Measurements from ENCODE around the gene MAP3K7. TPM values are rescaled to one million over a fixed set of nuclear protein-coding genes. Genes with fewer than 3 reads are reported as not detected.

Gene MAP3K7
- total and polyA plus RNA-seq, 2 donors (not counting 3 experiments of a cell fraction or from before 2014, with no cell fraction given), result 15.3 to 25.6 TPM

GRCh38 chr6:90466154-90466940 lies 120.5 kb downstream of the MAP3K7 start:
- Histone ChIP-seq H3K4me3 (replicated peaks in 1 of 3; ENCODE audit: insufficient read depth in 1 of 3, low read depth in 1 of 3, low read length in 3 of 3) (no peak overlapping the region), H2AFZ (ENCODE audit: low read depth, low read length) (no peak overlapping the region), H3K4me2 (ENCODE audit: insufficient read depth, low read length) (no peak overlapping the region), H3K9me1 (replicated peaks; ENCODE audit: control insufficient read depth, extremely low read depth, insufficient read depth, low read length) (no peaks in the 10 kb centered on the region), H3K9ac (replicated peaks; ENCODE audit: extremely low read depth, insufficient read depth, low read length) (no peak overlapping the region), H3K27me3 (ENCODE audit: control insufficient read depth in 2 of 2, insufficient read depth in 2 of 2, low read length in 2 of 2) (peaks cover 4 to 8% of the 10 kb centered on the region in 2 experiments), H3K9me3 (replicated peaks; ENCODE audit: control insufficient read depth, insufficient read depth, low read length) (no peaks in the 10 kb centered on the region), H3K4me1 (ENCODE audit: control insufficient read depth, extremely low read depth, insufficient read depth, low read length) (no peaks in the 10 kb centered on the region), H3K27ac (ENCODE audit: insufficient read depth, low read depth, low read length) (no peak overlapping the region), H3K79me2 (ENCODE audit: control insufficient read depth, insufficient read depth, low read length) (no peaks in the 10 kb centered on the region), H4K20me1 (replicated peaks; ENCODE audit: control insufficient read depth, extremely low read depth, insufficient read depth, low read length) (no peaks in the 10 kb centered on the region), H3K36me3 (ENCODE audit: control insufficient read depth in 2 of 2, extremely low read depth in 1 of 2, insufficient read depth in 2 of 2, low read length in 2 of 2) (no peaks in the 10 kb centered on the region)
- dilution Hi-C loops (cut with MboI; ENCODE audit: extremely low pct_ligation_motif_present, low sequenced_read_pairs), result no loop called here
- ChIA-PET CTCF (interaction anchor here (0.8 kb wide), 1 partner anchor 9 kb away, joined by 3 read pairs; no protein-coding TSS in a partner anchor), POLR2A (no interaction called here)
- DNase-seq (ENCODE audit: low read depth, low spot score), result no peak
- intact Hi-C loops (cut with micrococcal nuclease), result no loop called here
- BruUV-seq (replicated peaks), result no TSS peak
- TF ChIP-seq GATA2 (IDR thresholded peaks at IDR 0.05; ENCODE audit: insufficient read depth, insufficient read length, low read depth, low read length) (no peak), POLR2A (IDR thresholded peaks at IDR 0.05; ENCODE audit: low read depth, low read length) (no peak), MYC (IDR thresholded peaks at IDR 0.05; ENCODE audit: low read depth, low read length) (no peak), POLR2AphosphoS5 (IDR thresholded peaks at IDR 0.05; ENCODE audit: insufficient read depth, low read depth, low read length) (no peak), FOS (IDR thresholded peaks at IDR 0.05; ENCODE audit: borderline replicate concordance, insufficient read depth, low read length) (no peak)
- FAIRE-seq, result no peak

GRCh38 chr6:90465686-90466085 lies 121.2 kb downstream of the MAP3K7 start:
- no peak overlapping the region for H3K4me3 ChIP-seq (replicated peaks in 1 of 3; ENCODE audit: insufficient read depth in 1 of 3, low read depth in 1 of 3, low read length in 3 of 3)
- no peaks in the 10 kb centered on the region for H3K79me2 ChIP-seq (ENCODE audit: control insufficient read depth, insufficient read depth, low read length)
- ChIA-PET CTCF (no interaction called here), POLR2A (no interaction called here)
- no peak for TF ChIP-seq POLR2A (IDR thresholded peaks at IDR 0.05; ENCODE audit: low read depth, low read length)
- no peak for TF ChIP-seq FOS (IDR thresholded peaks at IDR 0.05; ENCODE audit: borderline replicate concordance, insufficient read depth, low read length)
- TF ChIP-seq JUN (IDR thresholded peaks at IDR 0.05; ENCODE audit: borderline replicate concordance, insufficient read depth, insufficient read length, low read depth), result no peak
- no peak for TF ChIP-seq MAX (IDR thresholded peaks at IDR 0.05; ENCODE audit: insufficient read depth, insufficient read length)
- no peak for TF ChIP-seq MYC (IDR thresholded peaks at IDR 0.05; ENCODE audit: low read depth, low read length)
- no peak for TF ChIP-seq POLR2AphosphoS5 (IDR thresholded peaks at IDR 0.05; ENCODE audit: insufficient read depth, low read depth, low read length)
- TF ChIP-seq EZH2 (IDR thresholded peaks at IDR 0.05; ENCODE audit: borderline replicate concordance, low read depth, low read length, severe bottlenecking), result no peak
- TF ChIP-seq CTCF (IDR thresholded peaks at IDR 0.05; ENCODE audit: extremely low read depth in 1 of 2, insufficient read depth in 1 of 2, low read depth in 1 of 2, low read length in 2 of 2), result no peak
- H3K27me3 ChIP-seq (ENCODE audit: control insufficient read depth in 2 of 2, insufficient read depth in 2 of 2, low read length in 2 of 2), result peaks cover 4 to 8% of the 10 kb centered on the region in 2 experiments
- DNase-seq (ENCODE audit: low read depth, low spot score), result no peak
- no TSS peak for BruUV-seq (replicated peaks)
- intact Hi-C loops (cut with micrococcal nuclease) (no loop called here), dilution Hi-C loops (cut with MboI; ENCODE audit: extremely low pct_ligation_motif_present, low sequenced_read_pairs) (no loop called here)
- no peak overlapping the region for H3K27ac ChIP-seq (ENCODE audit: insufficient read depth, low read depth, low read length)
- no peaks in the 10 kb centered on the region for H4K20me1 ChIP-seq (replicated peaks; ENCODE audit: control insufficient read depth, extremely low read depth, insufficient read depth, low read length)
- no peak overlapping the region for H3K9ac ChIP-seq (replicated peaks; ENCODE audit: extremely low read depth, insufficient read depth, low read length)
- no peaks in the 10 kb centered on the region for H3K9me1 ChIP-seq (replicated peaks; ENCODE audit: control insufficient read depth, extremely low read depth, insufficient read depth, low read length)
- H3K36me3 ChIP-seq (ENCODE audit: control insufficient read depth in 2 of 2, extremely low read depth in 1 of 2, insufficient read depth in 2 of 2, low read length in 2 of 2), result no peaks in the 10 kb centered on the region
- no peak overlapping the region for H2AFZ ChIP-seq (ENCODE audit: low read depth, low read length)
- no peak overlapping the region for H3K4me2 ChIP-seq (ENCODE audit: insufficient read depth, low read length)
- no peak for FAIRE-seq
- H3K4me1 ChIP-seq (ENCODE audit: control insufficient read depth, extremely low read depth, insufficient read depth, low read length), result no peaks in the 10 kb centered on the region
- no peaks in the 10 kb centered on the region for H3K9me3 ChIP-seq (replicated peaks; ENCODE audit: control insufficient read depth, insufficient read depth, low read length)

All from endothelial cell of umbilical vein (primary cell).